ENCODE measurements around the gene HS3ST3A1.

The HS3ST3A1 gene

DNA sequence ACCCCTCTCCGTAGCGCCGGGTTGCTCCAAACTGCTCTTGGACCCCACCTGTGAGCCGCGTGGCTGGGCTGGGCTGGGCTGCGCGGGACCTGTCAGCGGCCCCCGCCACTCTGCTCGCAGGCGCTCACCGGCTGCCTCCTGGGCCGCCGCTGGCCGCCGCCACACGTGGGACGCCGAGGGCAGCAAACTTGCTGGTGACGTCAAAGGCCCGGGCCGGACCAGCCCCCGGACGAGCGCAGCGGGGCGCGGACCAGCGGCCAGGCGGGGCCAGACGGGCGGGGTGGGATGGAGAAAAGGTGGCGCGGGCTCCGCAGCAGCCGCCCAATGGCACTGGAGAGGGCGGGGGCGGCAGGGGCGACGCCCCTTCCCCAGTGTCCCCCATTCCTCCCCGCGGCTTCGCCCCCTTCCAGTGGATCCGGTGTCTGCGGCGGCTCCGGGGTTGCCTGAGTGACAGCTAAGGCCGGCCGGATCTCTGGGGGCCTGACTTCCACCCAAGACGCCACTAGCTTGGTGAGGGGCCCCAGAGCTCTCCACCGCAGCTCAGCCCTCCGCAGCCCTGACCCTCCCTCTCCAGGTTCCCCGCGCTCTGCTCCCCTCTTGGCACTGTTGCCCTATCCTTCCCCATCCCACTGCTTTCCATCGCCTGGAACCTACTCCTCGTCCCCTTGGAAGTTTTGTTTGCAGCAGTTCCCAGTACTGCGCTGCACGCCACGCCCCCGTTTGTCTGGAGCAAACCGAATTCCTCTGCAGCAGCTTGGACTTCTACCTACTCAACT lies at the start of gene HS3ST3A1:
HS3ST3A1 (minus strand) TSS at position 154 of the 776 bp plus-strand sequence. CDS start 800 bp downstream, outside the sequence.
- peak; percentile 87 for FAIRE-seq

GRCh38 chr17:13650096-13650675 lies 48.5 kb upstream of the HS3ST3A1 start:
- TF ChIP-seq POLR2A (IDR thresholded peaks at IDR 0.05; ENCODE audit: low read depth, low read length) = no peak
- DNase-seq (ENCODE audit: insufficient read length, low spot score) = no peak
- no peak for FAIRE-seq

More for the DNA sequence above, at the start of gene HS3ST3A1:
- peak; percentile 78 for TF ChIP-seq POLR2A (IDR thresholded peaks at IDR 0.05; ENCODE audit: low read depth, low read length)
- DNase-seq (ENCODE audit: insufficient read length, low spot score) = peak; percentile 76

DNA sequence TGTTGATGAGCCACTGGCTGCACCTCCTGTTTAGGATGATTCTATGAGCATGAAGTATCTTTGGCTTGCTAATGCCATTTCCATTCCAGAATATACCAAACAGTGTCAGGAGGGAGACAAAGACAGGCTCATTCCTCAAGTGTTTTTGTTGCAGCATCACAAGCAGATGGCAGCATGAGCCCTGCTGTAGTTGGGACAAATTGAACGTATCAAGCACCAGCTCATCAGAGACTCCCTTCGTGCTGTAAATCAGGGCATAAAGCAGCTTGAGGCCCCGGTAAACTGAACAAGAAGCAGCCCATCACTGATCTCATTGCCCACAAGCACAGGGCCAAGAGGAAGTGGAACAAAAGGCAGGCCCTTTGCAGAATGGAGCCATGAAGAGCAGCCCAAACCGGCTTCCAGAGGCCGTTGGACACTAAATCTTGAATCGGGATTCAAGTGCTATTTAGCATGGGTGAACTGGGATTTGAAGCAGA lies 45.9 kb upstream of the HS3ST3A1 start:
- TF ChIP-seq POLR2A (IDR thresholded peaks at IDR 0.05; ENCODE audit: low read depth, low read length) = no peak
- no peak for FAIRE-seq
- DNase-seq (ENCODE audit: insufficient read length, low spot score) = no peak

DNA sequence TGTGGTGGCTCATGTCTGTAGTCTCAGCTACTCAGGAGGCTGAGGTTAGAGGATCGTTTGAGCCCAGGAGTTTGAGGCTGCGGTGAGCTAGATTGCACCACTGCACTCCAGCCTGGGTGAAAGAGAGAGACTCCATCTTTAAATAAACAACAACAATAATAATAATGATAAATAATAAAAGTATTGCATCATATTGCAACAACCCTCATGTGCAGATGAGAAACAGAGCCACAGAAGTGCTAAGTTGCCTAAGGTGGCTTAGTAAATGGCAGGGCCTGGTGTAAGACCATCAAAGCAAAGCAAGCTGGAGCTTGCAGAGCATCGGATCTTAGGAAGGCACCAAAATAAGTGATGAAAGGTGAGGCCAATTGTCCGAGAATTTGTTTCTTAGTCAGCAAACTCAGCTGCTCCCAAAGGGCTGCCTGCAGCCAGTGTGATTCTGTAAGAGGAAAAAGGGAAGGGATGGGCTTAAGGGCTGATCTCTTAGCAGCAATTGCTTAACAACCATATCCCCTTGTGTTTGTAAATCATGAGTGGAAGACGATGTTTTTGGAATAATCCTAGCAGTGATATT lies 45.3 kb upstream of the HS3ST3A1 start:
- FAIRE-seq (no peak), DNase-seq (ENCODE audit: insufficient read length, low spot score) (no peak)
- TF ChIP-seq POLR2A (IDR thresholded peaks at IDR 0.05; ENCODE audit: low read depth, low read length) = no peak

DNA sequence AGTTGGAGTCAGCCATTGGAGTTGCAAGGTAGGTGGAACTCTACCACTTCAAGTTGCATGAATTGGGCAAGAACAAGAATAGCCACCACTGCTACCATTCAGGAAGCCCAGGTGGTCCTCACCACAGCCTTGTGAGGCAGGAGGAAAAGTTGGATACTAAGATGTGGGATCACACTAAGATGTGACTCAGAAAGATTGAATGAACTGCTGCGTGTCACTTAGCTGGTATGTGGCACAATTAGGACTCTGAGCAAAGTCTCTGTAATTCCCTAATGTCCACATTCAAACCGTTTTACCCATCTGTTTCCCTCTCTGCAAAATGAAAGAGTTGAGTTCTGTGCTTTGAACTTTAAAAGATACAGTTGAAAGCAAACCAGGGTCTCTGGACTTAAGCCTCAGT lies 44.7 kb upstream of the HS3ST3A1 start:
- no peak for DNase-seq (ENCODE audit: insufficient read length, low spot score)
- FAIRE-seq = no peak
- no peak for TF ChIP-seq POLR2A (IDR thresholded peaks at IDR 0.05; ENCODE audit: low read depth, low read length)

DNA sequence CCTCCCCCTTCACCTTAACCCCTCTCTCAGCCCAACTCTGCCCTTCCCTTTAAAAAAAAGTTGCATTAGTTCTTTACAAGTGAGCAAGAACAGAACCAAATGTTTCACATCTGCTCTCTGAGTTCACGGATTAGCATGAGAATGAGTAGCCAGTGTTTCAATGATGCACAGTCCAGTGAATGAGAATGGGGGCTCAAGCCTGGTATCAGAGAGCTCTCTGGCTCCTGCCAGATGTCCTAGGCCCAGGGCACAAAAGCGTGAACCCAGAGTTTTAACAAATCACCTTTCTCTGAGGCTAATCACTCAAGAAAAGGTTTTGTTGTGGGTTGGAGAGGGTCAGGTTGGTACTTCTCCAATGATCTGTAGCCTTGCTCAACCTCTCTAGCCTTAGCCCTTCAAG lies 41.5 kb upstream of the HS3ST3A1 start:
- TF ChIP-seq POLR2A (IDR thresholded peaks at IDR 0.05; ENCODE audit: low read depth, low read length) = no peak
- FAIRE-seq = no peak
- no peak for DNase-seq (ENCODE audit: insufficient read length, low spot score)

DNA sequence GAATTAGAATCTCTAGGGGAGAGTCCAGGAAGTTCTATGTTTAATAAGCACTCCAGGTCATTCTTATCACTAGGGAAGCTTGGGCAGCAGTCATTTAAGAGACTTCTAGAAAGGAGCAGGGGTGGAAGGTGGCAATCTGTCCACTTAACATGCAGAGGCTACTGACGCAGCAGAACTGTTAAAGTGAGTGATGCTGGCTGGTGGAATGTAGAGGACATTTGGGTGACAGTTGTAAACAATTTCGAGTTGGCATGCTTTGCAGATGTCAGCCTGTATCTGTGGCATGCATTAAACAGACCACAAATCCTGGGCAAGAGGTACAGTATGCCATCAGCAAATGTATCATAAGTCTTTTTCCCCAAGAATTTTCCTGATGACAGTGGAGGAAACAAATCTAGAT lies 40.5 kb upstream of the HS3ST3A1 start:
- FAIRE-seq = no peak
- TF ChIP-seq POLR2A (IDR thresholded peaks at IDR 0.05; ENCODE audit: low read depth, low read length) = no peak

GRCh38 chr17:13640551-13640950 lies 38.8 kb upstream of the HS3ST3A1 start:
- FAIRE-seq (no peak), DNase-seq (ENCODE audit: insufficient read length, low spot score) (no peak)
- TF ChIP-seq POLR2A (IDR thresholded peaks at IDR 0.05; ENCODE audit: low read depth, low read length) = no peak

More for the DNA sequence above, 40.5 kb upstream of the HS3ST3A1 start:
- DNase-seq (ENCODE audit: insufficient read length, low spot score) = no peak

DNA sequence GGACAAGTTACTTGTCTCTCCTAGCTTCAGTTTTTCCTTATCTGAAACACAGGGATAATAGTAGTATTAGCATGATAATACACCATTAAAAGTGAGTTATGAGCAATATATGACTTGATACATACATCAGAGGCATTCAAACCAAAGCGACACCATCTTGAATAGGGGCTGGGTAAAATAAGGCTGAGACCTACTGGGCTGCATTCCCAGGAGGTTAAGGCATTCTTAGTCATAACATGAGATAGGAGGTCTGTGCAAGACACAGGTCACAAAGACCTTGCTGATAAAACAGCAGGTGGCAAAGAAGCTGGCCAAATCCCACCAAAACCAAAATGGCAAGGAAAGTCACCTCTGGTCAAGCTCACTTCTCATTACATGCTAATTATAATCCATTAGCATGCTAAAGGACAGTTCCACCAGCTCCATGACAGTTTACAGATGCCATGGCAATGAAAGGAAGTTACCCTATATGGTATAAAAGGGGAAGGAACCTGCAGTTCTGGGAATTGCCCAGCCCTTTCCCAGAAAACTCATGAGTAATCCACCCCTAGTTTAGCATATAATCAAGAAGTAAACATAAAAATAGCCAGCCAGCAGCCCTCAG lies 37.2 kb upstream of the HS3ST3A1 start:
- TF ChIP-seq POLR2A (IDR thresholded peaks at IDR 0.05; ENCODE audit: low read depth, low read length) = no peak
- peak; percentile 41 for FAIRE-seq
- DNase-seq (ENCODE audit: insufficient read length, low spot score) = no peak

- no peak for TF ChIP-seq POLR2A (IDR thresholded peaks at IDR 0.05; ENCODE audit: low read depth, low read length)
- no peak for DNase-seq (ENCODE audit: insufficient read length, low spot score)
- FAIRE-seq = no peak
Measured at GRCh38 chr17:13636951-13637350, 35.2 kb upstream of the HS3ST3A1 start.

GRCh38 chr17:13635951-13636350 lies 34.2 kb upstream of the HS3ST3A1 start:
- TF ChIP-seq POLR2A (IDR thresholded peaks at IDR 0.05; ENCODE audit: low read depth, low read length) = no peak
- FAIRE-seq (no peak), DNase-seq (ENCODE audit: insufficient read length, low spot score) (no peak)

GRCh38 chr17:13634021-13634420 lies 32.3 kb upstream of the HS3ST3A1 start:
- no peak for DNase-seq (ENCODE audit: insufficient read length, low spot score)
- no peak for TF ChIP-seq POLR2A (IDR thresholded peaks at IDR 0.05; ENCODE audit: low read depth, low read length)
- no peak for FAIRE-seq

GRCh38 chr17:13631529-13631928 lies 29.8 kb upstream of the HS3ST3A1 start:
- DNase-seq (ENCODE audit: insufficient read length, low spot score) (no peak), FAIRE-seq (no peak)
- TF ChIP-seq POLR2A (IDR thresholded peaks at IDR 0.05; ENCODE audit: low read depth, low read length) = no peak

DNA sequence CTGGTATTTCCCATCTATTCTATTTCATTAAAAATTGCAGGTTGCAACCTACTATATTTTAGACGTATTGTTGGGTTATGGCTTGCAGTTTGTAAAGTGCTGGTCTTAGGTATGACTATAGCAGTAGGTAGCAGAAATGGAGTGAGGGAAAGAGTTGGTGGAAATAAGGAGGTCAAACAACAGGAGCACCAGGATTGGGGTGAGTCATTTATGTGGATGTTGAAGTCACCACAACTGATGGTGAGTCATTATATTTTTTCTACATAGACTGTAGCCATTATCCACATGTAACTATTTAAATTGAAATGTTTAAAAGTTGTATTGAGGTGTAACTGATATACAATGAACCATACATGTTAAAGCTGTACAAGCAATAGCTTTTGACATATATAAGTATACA lies 25.0 kb upstream of the HS3ST3A1 start:
- DNase-seq (ENCODE audit: insufficient read length, low spot score) (peak; percentile 59), FAIRE-seq (peak; percentile 97)
- TF ChIP-seq POLR2A (IDR thresholded peaks at IDR 0.05; ENCODE audit: low read depth, low read length) = no peak

Data from H54 (cell line).